ENCODE measurements around the gene DNAJB8. TPM values are rescaled to one million over a fixed set of nuclear protein-coding genes. Genes with fewer than 3 reads are reported as not detected.

DNAJB8 gene
- polyA plus RNA-seq, 4 donors, result not detected

DNA sequence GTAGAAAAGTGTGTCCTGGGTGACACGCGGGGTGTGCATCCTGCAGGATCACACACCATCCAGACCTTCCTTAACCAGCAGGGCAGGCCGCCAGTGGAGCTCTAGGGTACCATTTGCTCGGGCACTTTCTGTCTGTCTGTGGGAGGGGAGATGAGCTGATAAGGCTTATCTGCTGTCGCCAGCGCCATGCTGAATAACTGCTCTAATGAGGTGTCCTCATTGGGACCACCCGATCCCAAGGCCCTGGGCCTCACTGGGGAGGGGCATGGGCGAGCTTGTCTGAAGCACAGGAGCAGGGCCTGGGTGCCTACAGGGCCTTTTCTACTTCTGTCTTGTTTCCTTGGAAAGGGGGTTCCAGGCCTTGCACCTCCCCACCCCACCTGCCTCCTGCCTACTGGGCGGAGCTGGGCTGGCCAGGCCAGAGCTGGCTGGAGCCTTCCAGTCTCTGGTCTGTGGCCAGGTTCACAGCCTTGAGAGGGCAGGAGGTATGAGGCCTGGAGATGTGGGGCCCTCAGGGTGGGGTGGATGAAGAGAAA, 28.8 kb upstream of the DNAJB8 start:
- no peak for DNase-seq (ENCODE audit: low read depth in 4 of 4, low spot score in 3 of 4)

DNA sequence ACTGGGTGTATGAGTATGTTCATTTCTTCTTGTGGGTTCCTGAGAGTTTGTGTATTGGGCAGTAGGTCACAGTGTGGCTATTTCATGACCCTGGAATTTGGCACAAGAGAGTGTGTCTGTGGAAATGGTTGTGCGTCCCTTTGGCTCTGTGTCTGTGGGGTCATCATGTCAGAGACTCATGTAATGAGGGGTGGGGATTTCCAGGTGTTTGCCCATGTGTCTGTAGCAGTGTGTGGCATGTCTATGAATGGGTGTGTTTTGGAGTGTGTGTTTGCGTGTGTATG, 27.6 kb upstream of the DNAJB8 start:
- no peak for DNase-seq (ENCODE audit: low read depth in 4 of 4, low spot score in 3 of 4)

DNA sequence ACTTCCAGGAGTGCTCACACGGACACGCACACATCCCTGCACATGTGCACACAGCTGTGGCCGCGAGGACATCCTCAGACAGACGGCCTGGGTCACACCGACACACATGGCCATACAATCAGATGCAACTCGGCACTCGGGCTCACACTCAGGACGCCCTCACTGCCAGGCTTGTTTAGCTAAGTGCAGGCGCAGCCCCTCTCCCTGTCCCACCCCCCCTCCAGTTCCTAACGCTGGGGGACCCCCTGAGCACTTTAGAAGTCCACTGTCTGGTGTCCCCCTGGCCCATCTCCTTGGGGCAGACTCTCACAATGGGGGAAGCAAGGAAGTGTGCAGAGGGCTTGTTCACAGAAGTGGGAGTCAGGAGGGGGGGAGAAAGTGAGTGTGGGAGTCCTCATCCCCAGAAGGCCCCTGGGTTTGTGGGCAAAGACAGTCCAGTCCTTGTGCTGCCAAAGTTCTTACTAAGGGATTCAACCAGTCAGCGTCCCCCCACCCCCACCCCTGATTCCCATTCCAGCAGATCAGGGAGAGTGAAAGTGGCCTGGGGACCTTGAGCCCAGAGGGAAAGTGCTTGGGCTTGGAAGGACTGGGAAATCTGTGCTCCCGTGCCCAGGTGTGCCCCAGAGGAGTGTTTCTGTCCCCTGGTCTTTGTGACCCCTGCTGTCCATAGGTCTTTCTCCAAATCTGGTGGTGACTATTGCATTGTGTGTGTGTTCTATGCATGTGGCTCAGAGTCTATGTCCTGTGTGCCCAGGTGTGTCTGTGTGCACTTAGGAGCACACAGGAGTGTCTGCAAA, 27.1 kb upstream of the DNAJB8 start:
- DNase-seq (ENCODE audit: low read depth in 4 of 4, low spot score in 3 of 4), result no peak

DNA sequence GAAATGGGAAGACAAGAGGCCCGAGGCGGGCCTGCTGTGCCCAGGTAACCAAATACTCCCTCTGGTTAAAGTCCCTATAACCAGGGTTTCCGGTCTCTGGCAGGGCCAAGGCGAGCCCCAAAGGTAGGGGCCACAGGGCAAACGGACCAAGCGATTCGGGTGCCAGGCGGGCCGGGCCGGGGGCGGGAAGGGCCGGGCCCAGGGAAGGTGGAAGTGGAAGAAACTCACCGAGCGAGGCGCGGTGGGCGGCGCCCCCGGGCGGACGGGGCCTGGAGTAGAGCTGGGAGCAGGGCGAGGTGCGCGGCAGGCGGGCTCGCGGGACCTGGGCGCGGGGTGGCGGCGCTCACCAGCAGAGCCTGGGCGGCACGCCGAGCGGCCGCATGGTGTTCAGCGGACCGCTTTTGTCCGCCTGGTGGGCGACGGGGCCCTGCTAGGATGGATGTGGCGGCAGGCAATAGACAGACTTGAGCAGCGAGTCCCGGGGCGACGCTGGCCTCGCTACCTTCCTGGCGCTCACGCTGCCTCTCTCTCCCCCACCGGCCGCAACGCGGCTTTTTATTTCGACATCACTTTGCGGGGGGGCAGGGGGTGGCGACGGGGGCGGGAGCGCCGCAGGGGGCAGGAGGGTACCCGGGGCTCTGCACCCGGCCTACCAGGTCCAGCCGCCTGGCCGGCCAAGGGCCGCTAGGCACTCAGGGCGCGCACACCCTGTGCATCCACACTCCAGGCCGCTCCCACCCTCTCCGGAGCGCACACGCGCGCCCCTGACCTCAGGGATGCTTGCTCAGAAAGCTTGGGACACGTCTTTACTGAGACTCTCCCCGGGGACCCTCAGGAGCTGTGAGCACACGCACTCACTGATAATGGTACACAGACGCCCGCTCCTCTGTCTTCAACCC, 26.2 kb upstream of the DNAJB8 start, which contains the start of gene GATA2:
Gene GATA2, minus strand, starts transcription at position 531 of the 899 bp plus-strand sequence. CDS start 6,170 bp downstream, outside the sequence.
- DNase-seq (ENCODE audit: low read depth in 4 of 4, low spot score in 3 of 4), result no peak

DNA sequence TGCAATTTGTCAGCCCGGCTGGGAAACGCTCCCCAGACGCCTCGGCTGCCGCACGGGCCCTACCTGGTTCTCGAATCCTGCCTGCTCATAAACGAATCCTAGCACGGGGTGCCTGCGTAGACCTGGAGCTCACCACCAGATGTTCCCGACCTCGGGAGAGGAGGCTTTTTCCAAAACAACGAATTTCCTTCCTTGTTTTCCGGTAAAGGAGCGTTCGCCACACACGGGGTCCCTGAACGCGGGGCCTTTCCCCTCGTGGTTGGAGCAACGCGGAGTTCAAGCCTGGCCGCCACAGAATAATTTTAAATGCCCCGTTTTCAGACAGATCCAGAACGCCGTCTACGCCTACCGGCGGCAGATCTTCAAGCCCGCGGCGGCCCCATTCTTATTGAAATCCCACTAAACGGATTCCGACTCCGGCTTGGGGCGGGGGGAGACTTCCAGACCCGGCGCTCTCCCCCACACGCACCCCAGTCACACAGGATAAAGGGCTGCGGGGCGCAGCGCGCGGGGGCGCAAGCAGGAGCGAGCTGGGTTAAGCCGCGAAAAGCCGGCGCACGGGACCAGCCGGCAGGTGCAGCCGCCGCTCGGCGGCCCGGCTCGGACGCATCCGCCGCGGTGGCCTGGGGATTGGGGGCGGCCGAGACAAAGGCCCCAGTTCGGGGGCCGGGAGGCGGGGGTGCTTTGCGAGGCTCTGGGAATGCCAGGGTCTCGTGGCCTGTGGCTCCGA, 25.4 kb upstream of the DNAJB8 start:
- no peak for DNase-seq (ENCODE audit: low read depth in 4 of 4, low spot score in 3 of 4)

DNA sequence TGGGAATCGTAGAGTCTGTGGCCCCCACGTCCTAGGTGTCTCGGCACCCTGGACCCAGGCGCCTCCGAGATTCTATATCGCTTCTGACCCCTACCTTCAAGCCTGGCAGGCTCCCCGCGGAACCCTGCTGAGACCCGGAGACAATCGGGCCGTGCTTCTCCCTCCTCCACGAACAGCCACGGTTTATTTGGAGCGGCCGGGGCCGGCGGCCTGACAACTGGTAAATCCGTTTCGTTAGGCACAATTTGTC, 24.9 kb upstream of the DNAJB8 start:
- no peak for DNase-seq (ENCODE audit: low read depth in 4 of 4, low spot score in 3 of 4)

DNA sequence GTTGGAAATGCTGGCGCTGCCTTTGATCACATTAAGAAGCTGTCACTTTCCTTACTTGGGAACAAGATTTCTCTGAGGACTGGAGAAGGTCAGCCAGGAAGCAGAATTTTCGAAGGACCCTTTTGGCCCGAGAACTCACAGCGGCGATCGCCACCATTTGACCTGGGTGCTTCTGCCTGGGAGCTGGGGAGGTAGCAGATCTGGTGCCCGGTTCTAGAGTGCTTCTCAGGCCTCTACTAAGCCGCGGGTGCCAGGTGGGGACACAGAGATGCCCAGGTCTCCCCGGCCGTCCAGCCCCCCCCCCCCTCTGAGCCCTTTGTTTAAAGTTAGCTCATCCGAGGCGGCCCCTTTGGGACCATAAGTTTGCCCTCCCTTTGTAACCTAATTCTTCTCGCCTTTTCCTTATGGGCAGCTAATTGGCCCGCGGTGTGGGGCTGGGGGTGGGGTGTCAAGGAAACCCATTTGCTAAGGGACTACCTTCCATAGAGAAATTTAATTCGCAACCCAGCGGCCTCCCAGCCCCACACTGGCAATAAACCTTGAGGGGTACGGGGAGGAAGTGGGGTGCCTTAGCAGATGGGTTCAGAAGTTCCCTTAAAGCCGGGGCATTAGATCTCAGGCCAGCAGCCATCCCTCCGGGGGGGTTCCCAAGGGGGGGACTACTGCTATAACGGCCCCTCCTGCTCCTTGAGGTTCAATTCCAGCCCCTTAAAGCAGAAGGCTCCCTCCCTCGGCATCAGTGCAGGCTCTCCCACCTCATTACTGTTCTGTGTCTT, 24.4 kb upstream of the DNAJB8 start:
- DNase-seq (ENCODE audit: low read depth in 4 of 4, low spot score in 3 of 4), result no peak

DNA sequence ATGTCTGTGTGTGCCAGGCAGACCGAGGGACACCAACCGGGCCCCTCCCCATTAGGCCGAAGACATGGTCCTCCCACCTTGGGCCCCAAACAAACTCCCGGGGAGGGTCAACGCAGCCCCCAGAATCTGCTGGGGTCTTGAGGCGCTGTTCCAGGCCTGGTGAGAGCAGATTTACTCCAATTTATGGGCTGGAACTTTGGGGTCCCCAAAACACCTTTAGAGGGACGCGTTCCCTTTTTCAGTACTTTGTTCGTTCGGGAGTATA, 23.9 kb upstream of the DNAJB8 start:
- DNase-seq (ENCODE audit: low read depth in 4 of 4, low spot score in 3 of 4), result no peak

DNA sequence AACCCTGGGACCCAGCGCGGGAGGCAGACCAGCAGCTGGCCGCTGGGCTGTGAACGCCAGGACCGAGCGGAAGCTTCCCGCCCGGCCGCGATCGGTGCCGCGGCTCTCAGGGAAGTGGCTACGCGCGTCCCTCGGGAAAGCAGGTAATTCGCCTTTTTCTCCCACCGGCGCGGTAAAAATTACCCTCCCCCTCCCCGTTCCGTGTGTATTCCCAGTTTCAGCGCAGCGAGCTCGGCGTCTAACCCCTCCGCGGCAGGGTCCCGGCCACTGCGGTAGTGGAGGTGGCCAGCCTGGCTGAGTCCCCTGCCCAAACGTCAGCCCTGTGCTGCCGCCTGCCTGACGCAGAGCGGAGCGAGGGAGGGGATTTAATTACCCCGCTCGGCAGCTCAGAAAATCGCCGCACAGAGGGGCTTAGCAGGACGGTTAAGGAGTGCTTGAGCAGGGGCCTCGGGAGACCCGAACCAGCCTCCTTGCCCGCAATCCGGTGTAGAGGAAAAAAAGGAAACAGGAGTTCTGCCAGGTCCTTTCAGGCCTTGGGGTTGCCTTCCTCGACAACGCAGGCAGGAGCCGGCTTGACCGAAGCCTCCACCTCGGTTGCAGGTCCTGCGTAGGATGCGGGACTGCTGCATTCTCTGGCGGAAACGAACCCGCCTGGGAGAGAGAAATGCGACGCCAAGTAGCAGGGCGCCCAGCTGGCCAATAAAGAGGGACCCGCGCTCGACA, 23.4 kb upstream of the DNAJB8 start:
- DNase-seq (ENCODE audit: low read depth in 4 of 4, low spot score in 3 of 4), result no peak

DNA sequence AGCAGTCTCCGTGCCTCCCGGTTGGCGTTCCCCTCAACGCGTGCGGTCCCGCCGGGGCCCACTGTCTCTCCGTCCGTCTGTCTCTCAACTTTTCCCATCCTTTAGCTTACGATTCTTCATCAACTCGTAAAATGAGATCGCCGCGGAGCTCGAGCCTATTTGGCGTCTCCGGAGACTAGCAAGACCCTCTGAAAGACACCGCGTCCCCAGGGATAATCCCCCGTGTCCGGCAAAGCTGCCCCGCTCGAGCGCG, 22.9 kb upstream of the DNAJB8 start:
- DNase-seq (ENCODE audit: low read depth in 4 of 4, low spot score in 3 of 4), result no peak

DNA sequence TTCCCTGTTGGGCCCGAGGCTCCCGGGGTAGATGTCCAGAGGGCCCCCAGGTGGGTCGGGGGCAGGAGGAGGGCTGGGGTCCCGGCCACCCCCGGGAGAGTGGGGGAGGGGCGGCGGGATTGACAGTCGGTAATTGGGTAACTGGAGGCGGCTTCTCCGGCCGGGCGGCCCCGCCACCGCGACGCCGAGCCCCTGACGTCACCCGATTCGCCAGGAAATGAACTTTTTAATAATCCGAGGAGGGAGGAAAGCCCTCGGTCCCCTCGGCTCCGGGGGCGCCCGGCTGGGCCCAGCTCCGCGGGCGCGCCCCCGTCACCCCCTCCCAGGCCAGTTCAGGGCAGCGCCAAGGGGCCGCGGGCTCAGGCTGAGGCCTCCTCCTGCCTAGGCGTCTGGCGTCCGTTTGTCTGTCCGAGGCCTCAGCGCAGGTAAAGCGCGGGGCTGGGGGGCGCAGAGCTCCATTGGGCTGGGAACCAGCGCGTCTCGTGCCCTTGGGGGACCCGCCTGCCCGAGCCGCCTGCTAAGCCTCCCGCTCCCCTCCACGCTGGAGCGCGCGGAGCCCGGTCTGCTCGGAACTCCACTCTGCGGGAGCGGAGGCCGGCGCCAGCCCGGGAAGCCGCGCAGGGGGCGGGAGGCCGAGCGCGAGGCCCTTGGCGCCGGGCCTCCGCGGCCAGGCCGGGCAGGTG, 22.4 kb upstream of the DNAJB8 start:
- no peak for DNase-seq (ENCODE audit: low read depth in 4 of 4, low spot score in 3 of 4)

DNA sequence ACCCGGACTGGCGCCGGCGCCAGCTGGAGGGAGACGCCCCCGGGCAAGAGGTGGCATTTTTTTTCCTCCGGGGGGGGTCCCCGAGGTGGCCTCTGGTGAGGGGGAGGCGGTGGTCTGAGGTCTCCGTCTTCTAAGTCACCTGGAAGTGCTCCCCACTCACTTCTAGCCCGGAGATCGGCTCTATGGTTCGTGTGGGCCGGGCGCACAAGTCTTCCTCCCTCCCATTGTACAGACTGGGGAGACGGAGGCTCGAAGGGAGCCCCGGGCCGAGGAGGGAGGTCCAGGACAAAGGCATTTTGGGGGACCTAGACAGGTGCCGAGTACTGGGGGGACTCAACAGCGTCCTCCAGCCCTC, 21.9 kb upstream of the DNAJB8 start:
- DNase-seq (ENCODE audit: low read depth in 4 of 4, low spot score in 3 of 4), result no peak

DNA sequence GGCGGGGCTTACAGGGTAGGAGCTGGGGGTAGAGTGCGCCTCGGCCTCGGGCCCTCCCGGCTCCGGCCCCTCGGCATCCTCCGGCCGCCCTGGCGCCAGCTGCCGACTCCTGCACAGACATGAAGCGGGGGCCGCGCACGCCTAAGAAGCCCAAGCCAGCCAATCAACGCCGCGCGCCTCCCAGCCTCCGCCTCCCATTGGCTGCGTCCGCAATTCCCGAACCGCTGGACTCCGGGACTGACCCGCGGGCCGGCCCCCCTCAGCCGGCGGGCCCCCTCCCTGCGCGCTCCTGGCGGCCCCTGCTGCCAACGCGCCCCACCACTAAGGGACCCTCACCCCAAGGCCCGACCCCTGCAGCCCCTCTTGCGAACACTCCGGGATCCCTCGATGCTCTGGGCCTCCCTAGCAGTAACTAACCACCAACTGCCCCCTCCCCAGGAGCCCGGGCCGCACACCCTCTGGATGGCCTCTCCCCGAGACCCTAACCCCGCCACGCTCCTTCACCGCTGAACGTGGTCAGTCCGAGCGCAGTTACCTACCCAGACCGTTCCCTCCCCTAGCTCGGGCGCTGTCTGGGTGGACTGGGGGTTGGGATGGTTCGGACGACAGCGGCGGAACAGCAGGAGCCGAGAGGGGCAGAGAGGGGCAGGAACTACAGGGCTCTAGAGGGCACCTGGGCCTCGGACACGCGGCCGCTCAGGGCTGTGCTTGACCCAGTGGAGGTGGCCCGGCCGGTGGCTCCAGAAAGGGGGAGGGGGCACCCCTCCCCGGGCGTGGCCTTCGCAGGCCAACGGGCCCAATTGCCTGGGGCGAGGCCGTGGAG, 21.3 kb upstream of the DNAJB8 start:
- DNase-seq (ENCODE audit: low read depth in 4 of 4, low spot score in 3 of 4), result peak in 1 of 4 donors; percentile 81

DNA sequence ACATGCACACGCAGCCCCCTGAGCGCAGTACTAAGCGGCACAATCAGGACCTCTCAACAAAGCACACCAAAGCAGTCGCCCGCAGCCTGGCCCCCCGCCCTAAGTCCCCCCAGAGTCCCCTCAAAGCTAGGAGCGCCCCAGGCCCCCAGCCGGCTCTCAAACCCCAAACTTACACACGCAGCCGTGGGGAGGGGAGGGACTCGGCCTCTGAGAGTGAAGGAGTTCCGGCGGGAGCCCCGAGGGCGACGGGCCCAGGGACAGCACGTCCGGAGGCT, 20.8 kb upstream of the DNAJB8 start:
- DNase-seq (ENCODE audit: low read depth in 4 of 4, low spot score in 3 of 4), result no peak

DNA sequence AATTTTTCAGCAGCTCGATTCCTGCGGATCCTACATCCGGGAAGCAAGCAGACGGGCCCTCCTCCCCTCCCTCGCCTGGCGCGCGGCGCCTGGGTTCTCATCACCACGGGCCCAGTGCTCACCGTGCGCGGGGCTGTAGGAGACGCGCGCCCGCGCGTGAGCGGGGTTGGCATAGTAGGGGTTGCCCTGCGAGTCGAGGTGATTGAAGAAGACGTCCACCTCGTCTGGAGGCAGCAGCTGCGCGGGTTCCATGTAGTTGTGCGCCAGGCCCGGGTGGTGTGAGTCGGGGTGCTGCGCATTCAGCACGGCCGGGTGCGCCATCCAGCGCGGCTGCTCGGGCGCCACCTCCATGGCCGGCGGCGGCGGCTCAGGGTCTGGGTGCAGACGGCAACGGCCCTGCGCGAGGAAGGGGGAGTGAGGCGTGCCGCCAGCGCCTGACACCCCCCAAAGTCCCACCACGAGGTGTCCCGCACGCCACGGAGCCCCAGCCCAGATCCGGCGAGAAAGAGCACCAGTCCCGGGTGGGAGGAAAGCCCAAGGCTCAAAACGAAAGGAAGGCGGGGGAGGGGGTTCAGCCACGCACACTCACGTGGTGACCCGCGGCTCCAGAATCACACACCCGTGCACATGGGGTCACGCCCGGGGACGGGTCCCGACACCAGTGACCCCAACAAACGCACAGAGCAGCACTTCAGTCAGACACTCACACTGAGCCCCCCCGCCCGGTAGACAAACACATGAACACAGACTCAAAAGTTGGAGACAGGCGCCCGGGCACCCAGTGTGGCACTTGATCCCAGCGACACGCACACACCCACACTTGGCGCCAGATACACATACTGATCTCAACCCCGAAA, 20.2 kb upstream of the DNAJB8 start:
- DNase-seq (ENCODE audit: low read depth in 4 of 4, low spot score in 3 of 4), result no peak

DNA sequence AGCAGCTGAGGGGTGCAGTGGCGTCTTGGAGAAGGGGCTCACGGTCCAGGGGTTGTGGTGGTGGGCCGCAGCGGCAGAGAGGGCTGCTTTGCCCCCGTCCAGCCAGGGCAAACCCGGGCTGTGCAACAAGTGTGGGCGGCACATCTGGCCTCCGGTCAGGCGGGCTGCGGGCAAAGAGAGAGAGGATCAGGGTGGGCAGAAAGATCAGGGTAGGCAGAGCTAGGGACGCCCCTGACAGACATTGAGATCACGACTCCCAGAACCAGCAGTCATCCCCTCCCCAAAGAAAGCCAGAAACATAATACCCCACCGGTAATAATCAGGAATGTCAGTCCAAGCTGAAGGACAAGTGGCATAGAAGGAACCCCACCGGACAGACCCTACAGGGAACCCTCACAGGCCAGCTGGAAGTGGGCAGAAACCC, 19.5 kb upstream of the DNAJB8 start:
- DNase-seq (ENCODE audit: low read depth in 4 of 4, low spot score in 3 of 4), result no peak

DNA sequence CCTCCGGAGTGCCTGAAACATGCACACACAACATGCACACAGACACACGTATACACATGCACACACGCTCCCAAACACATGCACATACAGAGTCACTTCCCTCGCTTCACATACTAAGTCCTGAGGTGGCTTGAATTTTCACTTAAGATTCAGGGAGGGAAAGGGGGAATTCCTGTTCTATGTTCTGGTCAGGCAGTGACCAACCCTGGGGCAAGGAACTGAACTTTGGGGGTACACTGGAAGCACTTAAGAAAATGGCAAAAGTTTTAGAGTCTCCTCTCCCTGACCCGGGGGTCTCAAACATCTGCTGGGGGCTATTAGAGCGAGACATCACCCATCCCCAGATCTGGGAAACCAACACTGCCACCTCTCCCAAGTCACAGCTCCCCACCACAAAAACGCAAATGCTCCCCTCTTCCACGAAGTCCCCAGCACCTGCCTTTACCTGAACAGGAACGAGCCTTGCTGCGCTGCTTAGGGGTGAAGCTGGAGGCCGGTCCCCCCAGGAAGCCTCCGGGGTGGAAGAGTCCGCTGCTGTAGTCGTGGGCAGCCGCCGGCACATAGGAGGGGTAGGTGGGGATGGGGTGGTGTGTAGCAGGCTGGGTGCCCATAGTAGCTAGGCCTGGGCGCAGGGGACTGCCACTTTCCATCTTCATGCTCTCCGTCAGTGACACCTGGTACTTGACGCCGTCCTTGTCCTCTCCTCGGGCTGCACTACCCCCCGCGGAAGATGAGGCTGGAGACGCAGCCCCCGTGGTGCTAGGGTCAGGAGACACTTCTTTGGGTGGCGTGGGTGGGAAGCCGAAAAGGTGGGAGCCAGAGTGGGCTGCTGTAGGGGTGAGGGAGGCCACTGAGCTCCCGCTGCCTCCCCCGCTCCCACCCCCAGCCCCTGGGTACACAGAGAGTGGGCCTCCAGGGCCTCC, 18.9 kb upstream of the DNAJB8 start:
- DNase-seq (ENCODE audit: low read depth in 4 of 4, low spot score in 3 of 4), result no peak
